DMS53 (cell line): ENCODE results near the gene CREB1.
"Not testable (repeated sequence)": the region's sequence is repeated elsewhere in the genome, so short reads cannot be mapped to it uniquely, and the experiment has no call there.

ENCODE experiments used
- DNase-seq: peaks from one replicate; lab custom pipeline; 2025; lab: John Stamatoyannopoulos, UW

The CREB1 gene

GRCh38 chr2:207529330-207530159, at the start of gene CREB1:
Gene CREB1 (plus strand): TSS chr2:207529962. CDS start chr2:207555636, 25,674 bp downstream.
- DNase-seq: peak; percentile 98

GRCh38 chr2:207480521-207481040, 49.2 kb upstream of the CREB1 start:
- no peak for DNase-seq

- DNase-seq: peak; percentile 51
Measured at GRCh38 chr2:207481924-207482323, 47.8 kb upstream of the CREB1 start.

GRCh38 chr2:207482630-207483029, 47.1 kb upstream of the CREB1 start:
- DNase-seq: no peak

GRCh38 chr2:207483066-207483465, 46.7 kb upstream of the CREB1 start:
- DNase-seq: no peak

GRCh38 chr2:207483477-207483876, 46.3 kb upstream of the CREB1 start:
- no peak for DNase-seq

GRCh38 chr2:207484444-207485391, 45.0 kb upstream of the CREB1 start:
- DNase-seq: no peak

GRCh38 chr2:207487650-207488311, 42.0 kb upstream of the CREB1 start:
- DNase-seq: peak; percentile 47

GRCh38 chr2:207489251-207489650, 40.5 kb upstream of the CREB1 start:
- DNase-seq: no peak

GRCh38 chr2:207490441-207490840, 39.3 kb upstream of the CREB1 start:
- no peak for DNase-seq

GRCh38 chr2:207491086-207491485, 38.7 kb upstream of the CREB1 start:
- DNase-seq: no peak

GRCh38 chr2:207491956-207492355, 37.8 kb upstream of the CREB1 start:
- no peak for DNase-seq

GRCh38 chr2:207492461-207492860, 37.3 kb upstream of the CREB1 start:
- no peak for DNase-seq

GRCh38 chr2:207494137-207494536, 35.6 kb upstream of the CREB1 start:
- DNase-seq: no peak

- not testable (repeated sequence) for DNase-seq
Measured at GRCh38 chr2:207496936-207497335, 32.8 kb upstream of the CREB1 start.

GRCh38 chr2:207497596-207497995, 32.2 kb upstream of the CREB1 start:
- no peak for DNase-seq

GRCh38 chr2:207498427-207498826, 31.3 kb upstream of the CREB1 start:
- no peak for DNase-seq

GRCh38 chr2:207499114-207499513, 30.6 kb upstream of the CREB1 start:
- DNase-seq: no peak

- DNase-seq: peak; percentile 57
Measured at GRCh38 chr2:207501802-207502576, 27.8 kb upstream of the CREB1 start.

GRCh38 chr2:207502577-207503198, 27.1 kb upstream of the CREB1 start:
- no peak for DNase-seq

GRCh38 chr2:207503234-207503633, 26.5 kb upstream of the CREB1 start:
- DNase-seq: no peak
